ENCODE measurements around the gene FIGLA. TPM values are rescaled to one million over a fixed set of nuclear protein-coding genes. Genes with fewer than 3 reads are reported as not detected.

Gene FIGLA
- total RNA-seq (2021): not detected in 2 replicates
- long read RNA-seq: 0 reads

DNA sequence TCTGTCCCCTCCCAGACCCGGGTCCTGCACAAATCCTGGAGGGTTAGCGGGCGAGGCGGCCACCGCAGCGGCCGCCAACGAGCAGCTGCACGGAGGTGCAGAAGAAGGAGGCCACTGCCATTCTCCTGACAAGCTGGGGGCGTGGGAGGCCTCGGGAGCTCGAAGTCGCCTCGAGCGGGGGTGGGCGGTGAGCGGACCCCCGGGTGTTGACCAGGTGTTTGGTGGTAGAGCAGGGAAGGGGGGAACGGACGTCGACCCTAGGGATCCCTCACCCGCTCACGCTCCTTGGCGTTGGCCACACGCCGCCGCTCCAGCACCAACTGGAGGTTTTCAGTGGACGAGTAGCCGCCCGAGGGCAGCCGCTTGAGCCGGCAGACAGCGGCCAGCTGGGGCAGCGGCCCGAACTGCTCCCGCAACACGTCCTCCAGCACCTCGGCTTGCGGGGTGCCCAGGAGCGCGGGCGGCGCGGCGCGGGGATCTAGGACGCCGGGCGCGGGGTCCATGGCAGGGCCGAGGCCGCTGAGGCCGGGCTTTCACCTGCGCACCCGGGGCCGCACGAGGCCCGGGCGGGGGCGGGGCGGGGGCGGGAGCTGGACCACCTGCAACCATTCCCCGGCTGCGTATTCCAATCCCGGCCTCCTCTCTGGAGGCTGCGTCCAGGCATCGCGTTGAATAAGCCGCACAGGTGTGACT, at the start of gene FIGLA:
TSS of gene FIGLA (minus strand) at position 508 of the 693 bp plus-strand sequence. CDS start at position 503, 5 bp downstream.
- Histone ChIP-seq H4K91ac (ENCODE audit: insufficient read length, low read depth, low read length) (no peak within 1 kb of the TSS), H3K79me2 (ENCODE audit: insufficient read depth, low read length) (no peaks in the 10 kb centered on the region), H2AFZ (ENCODE audit: low read length) (no peak within 1 kb of the TSS), H3K18ac (ENCODE audit: insufficient read length, low read depth, low read length) (no peak within 1 kb of the TSS), H2BK12ac (ENCODE audit: insufficient read length, low read depth, low read length) (no peak within 1 kb of the TSS), H3K14ac (ENCODE audit: insufficient read depth, low read length) (no peak within 1 kb of the TSS), H2BK20ac (ENCODE audit: low read depth, low read length, poor library complexity, severe bottlenecking) (no peak within 1 kb of the TSS), H3K23ac (ENCODE audit: insufficient read length, low read depth, low read length) (no peak within 1 kb of the TSS), H3K23me2 (ENCODE audit: insufficient read length, low read depth, low read length, poor library complexity, severe bottlenecking) (no peaks in the 10 kb centered on the region), H3K79me1 (ENCODE audit: insufficient read depth, low read depth, low read length, poor library complexity, severe bottlenecking) (no peaks in the 10 kb centered on the region), H2AK5ac (ENCODE audit: insufficient read length, low read length) (no peak within 1 kb of the TSS), H3K4ac (ENCODE audit: low read depth, low read length) (no peak within 1 kb of the TSS), H3K27me3 (ENCODE audit: insufficient read depth, low read length) (peaks cover 47% of the 10 kb centered on the region), H3K27ac (ENCODE audit: insufficient read length, low read depth, low read length) (no peak within 1 kb of the TSS), H3K56ac (ENCODE audit: insufficient read length, low read depth, low read length) (no peak within 1 kb of the TSS), H4K8ac (replicated peaks; ENCODE audit: insufficient read length, low read depth, low read length) (no peak within 1 kb of the TSS), H3K9ac (ENCODE audit: extremely low read depth, insufficient read length, low read length) (no peak within 1 kb of the TSS), H2BK5ac (ENCODE audit: insufficient read length, low read length) (no peak within 1 kb of the TSS), H2BK15ac (ENCODE audit: low read depth, low read length) (no peak within 1 kb of the TSS), H4K5ac (ENCODE audit: insufficient read length, low read depth, low read length) (no peak within 1 kb of the TSS), H4K20me1 (ENCODE audit: control insufficient read depth, insufficient read depth, insufficient read length) (no peaks in the 10 kb centered on the region), H3T11ph (ENCODE audit: low read length) (no peak within 1 kb of the TSS), H3K4me1 (ENCODE audit: insufficient read depth, low read length) (no peaks in the 10 kb centered on the region), H2BK120ac (ENCODE audit: low read depth, low read length, poor library complexity, severe bottlenecking) (no peak within 1 kb of the TSS), H3K4me2 (ENCODE audit: insufficient read depth, insufficient read length, low read length) (peak within 1 kb of the TSS; percentile 35), H3K9me3 (ENCODE audit: control insufficient read depth, low read depth, low read length) (no peaks in the 10 kb centered on the region)
- no CpG with 5 or more reads among the region's 69 CpGs for WGBS (ENCODE audit: extremely low coverage, insufficient read length, low lambda C conversion rate)
- peaks cover 5 to 9% of the 10 kb centered on the region in 2 experiments for H3K4me1 Mint-ChIP-seq
- TF ChIP-seq, protein P1, sequence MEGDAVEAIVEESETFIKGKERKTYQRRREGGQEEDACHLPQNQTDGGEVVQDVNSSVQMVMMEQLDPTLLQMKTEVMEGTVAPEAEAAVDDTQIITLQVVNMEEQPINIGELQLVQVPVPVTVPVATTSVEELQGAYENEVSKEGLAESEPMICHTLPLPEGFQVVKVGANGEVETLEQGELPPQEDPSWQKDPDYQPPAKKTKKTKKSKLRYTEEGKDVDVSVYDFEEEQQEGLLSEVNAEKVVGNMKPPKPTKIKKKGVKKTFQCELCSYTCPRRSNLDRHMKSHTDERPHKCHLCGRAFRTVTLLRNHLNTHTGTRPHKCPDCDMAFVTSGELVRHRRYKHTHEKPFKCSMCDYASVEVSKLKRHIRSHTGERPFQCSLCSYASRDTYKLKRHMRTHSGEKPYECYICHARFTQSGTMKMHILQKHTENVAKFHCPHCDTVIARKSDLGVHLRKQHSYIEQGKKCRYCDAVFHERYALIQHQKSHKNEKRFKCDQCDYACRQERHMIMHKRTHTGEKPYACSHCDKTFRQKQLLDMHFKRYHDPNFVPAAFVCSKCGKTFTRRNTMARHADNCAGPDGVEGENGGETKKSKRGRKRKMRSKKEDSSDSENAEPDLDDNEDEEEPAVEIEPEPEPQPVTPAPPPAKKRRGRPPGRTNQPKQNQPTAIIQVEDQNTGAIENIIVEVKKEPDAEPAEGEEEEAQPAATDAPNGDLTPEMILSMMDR (conservative IDR thresholded peaks at IDR 0.05): no peak
- 0 out of 7 replicates have a peak, but pooled peaks cover 0 to 2% (median 0%) of the 10 kb centered on the region in 3 experiments for H3K36me3 Mint-ChIP-seq (ENCODE audit: insufficient read depth in 1 of 3, low read depth in 3 of 3)
- H3K9me3 Mint-ChIP-seq: peaks cover 0 to 2% of the 10 kb centered on the region in 2 experiments; a peak in 3 of 5 replicates
- peak; percentile 76 for DNase-seq
- H3K4me3 Mint-ChIP-seq: peak within 1 kb of the TSS; percentile 52 to 78
- H3K27ac Mint-ChIP-seq: no peak within 1 kb of the TSS
- peaks cover 95% of the 10 kb centered on the region for H3K27me3 Mint-ChIP-seq (ENCODE audit: low read depth)

Measured in H9 (cell line).